Measurements from ENCODE around the gene DCDC2C. TPM values are rescaled to one million over a fixed set of nuclear protein-coding genes. Genes with fewer than 3 reads are reported as not detected.

The DCDC2C gene
- total RNA-seq, 1 donor from 2014 or later: not detected

DNA sequence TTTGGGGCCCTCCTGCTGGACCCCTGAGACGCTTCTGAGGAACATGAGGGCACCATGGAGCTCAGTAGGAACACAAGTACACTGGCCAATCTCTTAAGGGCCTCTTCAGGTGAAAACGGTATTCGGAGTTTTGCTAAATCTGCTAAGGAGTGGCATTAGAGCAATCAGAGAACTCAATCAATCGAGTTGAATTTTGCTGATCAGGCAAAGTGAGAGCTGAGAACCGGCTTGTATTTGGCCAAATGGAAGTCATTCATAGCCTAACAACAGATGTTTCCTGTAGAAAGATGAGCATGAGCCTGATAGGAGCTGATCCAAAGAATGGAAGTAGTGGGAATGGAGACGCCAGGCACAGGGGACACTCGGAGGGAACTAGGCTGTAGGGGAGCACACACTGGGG lies 133.7 kb downstream of the DCDC2C start:
- TF ChIP-seq, protein P1, sequence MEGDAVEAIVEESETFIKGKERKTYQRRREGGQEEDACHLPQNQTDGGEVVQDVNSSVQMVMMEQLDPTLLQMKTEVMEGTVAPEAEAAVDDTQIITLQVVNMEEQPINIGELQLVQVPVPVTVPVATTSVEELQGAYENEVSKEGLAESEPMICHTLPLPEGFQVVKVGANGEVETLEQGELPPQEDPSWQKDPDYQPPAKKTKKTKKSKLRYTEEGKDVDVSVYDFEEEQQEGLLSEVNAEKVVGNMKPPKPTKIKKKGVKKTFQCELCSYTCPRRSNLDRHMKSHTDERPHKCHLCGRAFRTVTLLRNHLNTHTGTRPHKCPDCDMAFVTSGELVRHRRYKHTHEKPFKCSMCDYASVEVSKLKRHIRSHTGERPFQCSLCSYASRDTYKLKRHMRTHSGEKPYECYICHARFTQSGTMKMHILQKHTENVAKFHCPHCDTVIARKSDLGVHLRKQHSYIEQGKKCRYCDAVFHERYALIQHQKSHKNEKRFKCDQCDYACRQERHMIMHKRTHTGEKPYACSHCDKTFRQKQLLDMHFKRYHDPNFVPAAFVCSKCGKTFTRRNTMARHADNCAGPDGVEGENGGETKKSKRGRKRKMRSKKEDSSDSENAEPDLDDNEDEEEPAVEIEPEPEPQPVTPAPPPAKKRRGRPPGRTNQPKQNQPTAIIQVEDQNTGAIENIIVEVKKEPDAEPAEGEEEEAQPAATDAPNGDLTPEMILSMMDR (conservative IDR thresholded peaks at IDR 0.05; ENCODE audit: low read depth, low read length): no peak
- DNase-seq (ENCODE audit: low read depth): no peak
- H3K4me3 ChIP-seq (ENCODE audit: low read depth, low read length): no peak overlapping the region

DNA sequence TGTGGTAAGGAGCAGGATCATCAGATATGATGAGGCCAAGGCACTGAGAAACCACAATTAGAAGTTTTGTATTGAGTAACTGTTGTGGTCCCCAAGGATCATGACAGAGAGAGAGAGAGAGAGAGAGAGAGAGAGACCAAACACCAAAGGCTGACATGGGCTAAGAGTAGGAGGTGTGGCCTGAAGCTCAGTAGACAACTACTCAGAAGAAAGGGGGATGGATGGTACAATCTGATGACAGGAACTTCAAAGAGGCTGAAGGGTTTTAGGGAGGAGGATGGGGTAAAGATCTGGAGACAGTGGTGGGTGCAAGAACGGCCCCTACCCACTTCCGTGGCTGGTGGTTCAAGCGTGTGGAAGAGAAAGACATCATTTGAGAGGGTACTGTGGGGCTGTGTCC lies 135.0 kb downstream of the DCDC2C start:
- no peak for DNase-seq (ENCODE audit: low read depth)
- TF ChIP-seq, protein P1 (conservative IDR thresholded peaks at IDR 0.05; ENCODE audit: low read depth, low read length): no peak
- no peak overlapping the region for H3K4me3 ChIP-seq (ENCODE audit: low read depth, low read length)

DNA sequence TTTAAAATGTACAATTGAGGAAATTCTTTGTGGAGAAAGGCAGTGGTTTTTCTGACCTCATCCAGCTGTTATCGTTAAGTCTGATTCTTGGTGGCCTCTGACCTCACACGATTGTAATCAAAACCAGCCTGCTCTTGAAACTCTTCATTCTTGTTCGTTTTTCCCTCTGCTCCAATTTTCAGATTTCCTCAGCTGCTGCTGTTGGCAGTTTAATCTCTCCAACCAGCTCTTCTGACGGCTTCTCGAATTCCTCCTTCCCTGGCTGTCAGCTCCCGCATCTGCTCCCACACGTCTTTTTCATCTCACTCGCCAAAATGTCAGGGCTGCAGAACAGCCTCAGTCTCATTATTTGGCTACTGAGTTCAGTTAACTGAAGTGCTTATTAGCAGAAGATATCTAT lies 136.1 kb downstream of the DCDC2C start:
- no peak overlapping the region for H3K4me3 ChIP-seq (ENCODE audit: low read depth, low read length)
- TF ChIP-seq, protein P1 (conservative IDR thresholded peaks at IDR 0.05; ENCODE audit: low read depth, low read length): no peak
- no peak for DNase-seq (ENCODE audit: low read depth)

DNA sequence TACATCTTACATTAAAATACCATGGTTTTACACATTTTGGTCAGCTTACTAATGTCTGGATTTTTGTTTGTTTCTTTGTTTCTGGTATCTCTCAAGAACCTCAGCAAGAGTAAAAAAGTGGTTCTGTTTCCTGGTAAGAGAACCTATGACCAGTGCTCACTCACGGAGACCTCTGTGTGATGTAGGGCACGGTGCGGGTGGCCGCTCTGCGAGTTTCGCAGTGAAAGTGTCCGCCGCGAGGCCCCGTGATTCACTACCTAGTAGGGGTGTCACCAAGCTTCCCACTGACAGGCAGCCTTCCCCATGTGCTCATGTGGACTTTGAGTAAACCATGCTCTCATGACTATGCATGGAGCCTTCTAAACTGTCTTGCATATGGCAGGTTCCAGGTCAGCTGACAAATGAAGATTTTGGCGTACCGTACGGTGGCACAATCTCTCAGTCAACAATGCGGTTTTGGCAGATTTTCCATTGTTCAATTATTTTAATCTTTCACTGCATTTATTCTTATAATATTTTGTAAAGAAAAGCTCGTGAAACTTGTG lies 137.3 kb downstream of the DCDC2C start:
- no peak overlapping the region for H3K4me3 ChIP-seq (ENCODE audit: low read depth, low read length)
- no peak for DNase-seq (ENCODE audit: low read depth)
- TF ChIP-seq, protein P1 (conservative IDR thresholded peaks at IDR 0.05; ENCODE audit: low read depth, low read length): no peak

DNA sequence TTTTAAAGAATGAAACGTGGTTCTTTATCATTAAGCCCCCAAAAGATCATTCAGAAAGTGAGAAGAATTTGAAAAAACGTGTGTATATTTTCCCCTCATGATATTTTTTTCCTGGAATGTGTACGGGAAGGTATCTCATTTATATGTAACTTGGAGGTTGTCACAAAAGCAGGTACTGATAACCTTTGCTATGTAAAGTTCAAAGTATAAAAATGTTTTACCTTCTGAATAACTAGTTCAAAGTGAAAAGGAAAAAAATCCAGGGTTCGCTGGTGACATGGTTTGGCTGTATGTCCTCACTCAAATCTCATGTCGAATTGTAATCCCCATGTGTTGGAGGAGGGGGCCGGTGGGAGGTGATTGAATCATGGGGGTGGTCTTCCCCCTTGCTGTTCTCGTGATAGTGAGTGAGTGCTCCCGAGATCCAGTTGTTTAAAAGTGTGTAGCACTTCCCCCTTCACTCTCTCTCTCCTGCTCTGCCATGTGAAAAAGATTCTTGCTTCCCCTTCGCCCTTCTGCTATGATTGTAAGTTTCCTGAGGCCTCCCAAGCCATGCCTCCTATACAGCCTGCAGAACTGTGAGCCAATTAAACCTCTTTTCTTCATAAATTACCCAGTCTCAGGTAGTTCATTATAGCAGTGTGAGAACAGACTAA lies 144.2 kb downstream of the DCDC2C start:
- TF ChIP-seq, protein P1 (conservative IDR thresholded peaks at IDR 0.05; ENCODE audit: low read depth, low read length): no peak
- no peak overlapping the region for H3K4me3 ChIP-seq (ENCODE audit: low read depth, low read length)
- no peak for DNase-seq (ENCODE audit: low read depth)

DNA sequence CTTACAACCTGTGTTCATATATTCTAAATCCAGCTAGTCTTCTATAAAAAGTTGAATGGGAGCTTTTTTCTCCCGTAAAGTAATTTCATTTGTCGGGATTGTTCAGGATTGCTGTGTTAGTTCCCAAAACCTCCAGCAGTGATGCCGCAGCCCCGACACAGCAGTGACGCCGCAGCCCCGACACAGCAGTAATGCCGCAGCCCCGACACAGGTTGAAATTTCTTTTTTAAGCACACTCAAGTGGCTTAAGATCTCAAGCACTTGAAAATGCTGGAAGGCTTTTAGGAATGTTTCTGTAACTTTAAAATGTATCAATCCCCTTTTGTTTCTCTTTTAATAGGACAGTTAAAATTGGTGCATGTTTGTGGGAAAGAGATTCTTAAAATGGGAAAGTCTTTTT lies 145.4 kb downstream of the DCDC2C start:
- H3K4me3 ChIP-seq (ENCODE audit: low read depth, low read length): no peak overlapping the region
- TF ChIP-seq, protein P1 (conservative IDR thresholded peaks at IDR 0.05; ENCODE audit: low read depth, low read length): no peak
- no peak for DNase-seq (ENCODE audit: low read depth)

DNA sequence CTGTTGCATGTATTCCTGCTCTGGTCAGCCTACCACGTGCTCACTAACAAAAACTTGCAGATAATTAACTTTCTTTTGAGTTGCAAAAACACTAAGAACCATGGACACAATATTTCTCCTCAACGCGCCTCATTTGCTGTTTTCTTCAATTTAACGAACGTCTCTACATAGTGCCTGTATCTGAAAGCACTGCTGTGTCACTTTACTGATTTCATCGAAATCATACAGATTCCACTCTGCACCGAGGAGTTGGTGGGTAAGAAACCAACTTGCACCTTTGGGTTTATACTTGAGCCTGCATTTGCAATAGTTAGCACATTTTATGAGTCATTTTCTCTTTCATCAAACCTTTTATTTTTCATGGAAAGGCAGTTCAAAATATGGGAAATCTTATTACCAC lies 145.8 kb downstream of the DCDC2C start:
- DNase-seq (ENCODE audit: low read depth): no peak
- no peak overlapping the region for H3K4me3 ChIP-seq (ENCODE audit: low read depth, low read length)
- TF ChIP-seq, protein P1 (conservative IDR thresholded peaks at IDR 0.05; ENCODE audit: low read depth, low read length): no peak

Measured in epithelial cell of proximal tubule (primary cell).